Activated naive CD4-positive, alpha-beta T cell treated with anti-CD3 and anti-CD28 coated beads for 36 hours (primary cell): ENCODE results near the gene IFIH1. TPM values are rescaled to one million over a fixed set of nuclear protein-coding genes. Genes with fewer than 3 reads are reported as not detected.

ENCODE experiments used
- CTCF ChIA-PET: fragments of 350-600 bp; sonication (Branson Sonifier 250); formaldehyde crosslinking; loops from one replicate; lab custom pipeline; 2021; ENCODE audit warnings: antibody characterized with exemption; lab: Charles Lee
- DNase-seq: peaks from one replicate; pipeline ENCODE4 v3.0.0-alpha.2; 2020
- H3K27ac Mint-ChIP-seq: one replicate; pipeline ENCODE4 v1.8.0; 2021; ENCODE audit warnings: mild to moderate bottlenecking, mixed read lengths
- H3K27me3 Mint-ChIP-seq: one replicate; pipeline ENCODE4 v1.8.0; 2021; ENCODE audit warnings: low read depth, mixed read lengths
- H3K36me3 Mint-ChIP-seq: one replicate; pipeline ENCODE4 v1.8.0; 2021; ENCODE audit warnings: low read depth, mixed read lengths
- H3K4me1 Mint-ChIP-seq: one replicate; pipeline ENCODE4 v1.8.0; 2021; ENCODE audit warnings: low read depth, mixed read lengths
- H3K4me3 Mint-ChIP-seq: one replicate; pipeline ENCODE4 v1.8.0; 2021; ENCODE audit warnings: mild to moderate bottlenecking, moderate library complexity, mixed read lengths
- H3K9me3 Mint-ChIP-seq: one replicate; pipeline ENCODE4 v1.8.0; 2021; ENCODE audit warnings: mixed read lengths
- intact Hi-C: fragments of 100-400 bp; cut with micrococcal nuclease; formaldehyde crosslinking; loops from one replicate; pipeline ENCODE4 v1.15.1; 2023
- total RNA-seq, 2 experiments: library from RNA; stranded (reverse); gene quantifications; one replicate each; pipeline ENCODE4 v1.2.3, GENCODE V29; 2021

IFIH1 gene
- total RNA-seq, 2 experiments from 2014 or later, result 33.8 to 34.6 TPM

- H3K9me3 Mint-ChIP-seq, result no peaks in the 10 kb centered on the region
- no peak for DNase-seq
- CTCF ChIA-PET, result no interaction called here
- no peak overlapping the region for H3K4me3 Mint-ChIP-seq
- H3K36me3 Mint-ChIP-seq, result no peaks in the 10 kb centered on the region
- peaks cover 11% of the 10 kb centered on the region for H3K27me3 Mint-ChIP-seq
- no peak overlapping the region for H3K27ac Mint-ChIP-seq
- intact Hi-C loops, result no loop called here
- H3K4me1 Mint-ChIP-seq, result peaks cover 7% of the 10 kb centered on the region
Observed at GRCh38 chr2:162256591-162256991, 61.9 kb downstream of the IFIH1 start.

DNA sequence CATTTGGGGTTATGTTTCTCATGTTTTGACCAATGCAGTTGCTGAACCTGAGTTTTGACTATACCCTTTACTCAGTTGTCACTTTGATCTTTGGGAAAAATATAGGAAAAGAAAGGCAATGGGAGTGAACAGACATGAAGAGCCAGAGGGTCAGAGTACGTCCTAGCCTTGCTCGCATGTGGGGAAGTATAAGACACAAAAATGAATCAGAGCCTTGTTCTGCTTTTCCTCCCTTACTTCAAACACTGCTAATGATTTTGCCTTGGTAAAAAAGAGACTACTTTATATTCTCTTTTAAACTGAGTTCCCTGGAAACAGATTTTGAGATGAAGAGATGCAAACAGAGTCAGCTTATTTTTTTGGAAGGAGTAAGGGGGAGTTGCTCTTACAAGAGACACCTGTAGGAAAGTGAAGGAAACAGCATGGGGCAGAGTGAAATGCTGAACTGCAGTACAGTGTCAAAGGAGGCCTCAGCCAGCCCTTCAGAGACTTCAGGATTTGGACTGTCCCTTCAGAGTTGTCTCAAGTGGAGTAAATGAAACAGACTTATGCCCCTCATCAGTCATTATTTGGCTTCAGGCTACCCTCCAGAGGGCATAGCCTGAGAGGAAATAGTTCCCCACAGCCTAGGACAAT, 64.1 kb downstream of the IFIH1 start:
- no peaks in the 10 kb centered on the region for H3K4me1 Mint-ChIP-seq
- CTCF ChIA-PET, result interaction anchor here (0.6 to 1.2 kb wide), 2 partner anchors 34 to 101 kb away, joined by 3 read pairs; no protein-coding TSS in a partner anchor
- no peak for DNase-seq
- no peaks in the 10 kb centered on the region for H3K9me3 Mint-ChIP-seq
- H3K27me3 Mint-ChIP-seq, result peaks cover 11% of the 10 kb centered on the region
- H3K36me3 Mint-ChIP-seq, result no peaks in the 10 kb centered on the region
- no peak overlapping the region for H3K4me3 Mint-ChIP-seq
- H3K27ac Mint-ChIP-seq, result no peak overlapping the region
- intact Hi-C loops, result no loop called here

DNA sequence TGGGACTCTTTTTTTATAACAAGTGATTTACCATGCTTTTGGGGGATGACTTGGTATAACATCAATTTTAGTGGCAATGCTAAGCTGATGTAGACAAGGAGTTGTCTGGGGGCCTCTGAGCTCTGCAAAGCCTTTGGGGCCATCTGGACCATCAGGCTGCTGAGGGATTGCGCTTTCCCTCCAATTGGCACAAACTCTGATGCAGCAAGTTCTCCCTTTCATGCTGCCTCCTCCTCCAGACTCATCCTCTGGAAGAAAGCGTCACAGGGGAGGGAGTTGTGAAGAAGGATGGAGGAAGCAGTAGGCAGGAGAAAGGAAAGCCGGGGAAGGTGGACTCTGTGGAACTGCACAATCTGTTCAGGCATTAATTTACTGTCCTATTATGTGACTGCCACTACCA, 65.0 kb downstream of the IFIH1 start:
- H3K4me3 Mint-ChIP-seq, result no peak overlapping the region
- no peaks in the 10 kb centered on the region for H3K9me3 Mint-ChIP-seq
- peaks cover 4% of the 10 kb centered on the region for H3K27me3 Mint-ChIP-seq
- CTCF ChIA-PET, result no interaction called here
- H3K27ac Mint-ChIP-seq, result no peak overlapping the region
- intact Hi-C loops, result no loop called here
- H3K36me3 Mint-ChIP-seq, result no peaks in the 10 kb centered on the region
- H3K4me1 Mint-ChIP-seq, result no peaks in the 10 kb centered on the region
- DNase-seq, result no peak

GRCh38 chr2:162252153-162252552, 66.3 kb downstream of the IFIH1 start:
- intact Hi-C loops, result no loop called here
- Mint-ChIP-seq H3K4me3 (no peak overlapping the region), H3K27ac (no peak overlapping the region), H3K27me3 (peaks cover 4% of the 10 kb centered on the region), H3K36me3 (no peaks in the 10 kb centered on the region), H3K9me3 (no peaks in the 10 kb centered on the region), H3K4me1 (no peaks in the 10 kb centered on the region)
- no peak for DNase-seq
- CTCF ChIA-PET, result interaction anchor here (0.6 kb wide), 1 partner anchor 169 kb away, joined by 6 read pairs; no protein-coding TSS in a partner anchor

DNA sequence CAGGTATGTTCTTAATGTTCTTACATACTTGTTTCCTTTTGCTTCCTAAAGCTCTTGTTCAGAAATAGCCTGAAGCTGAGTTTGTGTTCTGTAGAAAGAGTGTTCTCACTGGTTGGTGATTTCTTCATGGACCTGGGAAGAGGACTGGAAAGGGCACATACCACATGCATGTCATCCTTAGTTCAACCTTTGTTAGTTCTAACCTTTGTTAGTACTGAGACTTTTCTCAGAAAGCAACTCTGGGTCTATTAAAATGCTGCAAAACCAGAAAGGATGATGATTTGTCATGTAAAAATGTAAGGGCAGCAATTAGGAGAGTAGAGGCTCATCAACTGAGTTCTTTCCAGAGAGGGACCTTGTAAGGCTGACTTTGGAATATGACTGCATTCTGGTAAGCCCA, 72.7 kb downstream of the IFIH1 start:
- H3K9me3 Mint-ChIP-seq, result no peaks in the 10 kb centered on the region
- H3K27me3 Mint-ChIP-seq, result peaks cover 6% of the 10 kb centered on the region
- no peaks in the 10 kb centered on the region for H3K36me3 Mint-ChIP-seq
- intact Hi-C loops, result no loop called here
- H3K4me3 Mint-ChIP-seq, result no peak overlapping the region
- no peak for DNase-seq
- H3K27ac Mint-ChIP-seq, result no peak overlapping the region
- CTCF ChIA-PET, result interaction anchor here (1.6 kb wide), 1 partner anchor 24 kb away, joined by 3 read pairs; no protein-coding TSS in a partner anchor
- H3K4me1 Mint-ChIP-seq, result no peaks in the 10 kb centered on the region

GRCh38 chr2:162245061-162245460, 73.4 kb downstream of the IFIH1 start:
- H3K36me3 Mint-ChIP-seq, result no peaks in the 10 kb centered on the region
- no peak overlapping the region for H3K27ac Mint-ChIP-seq
- CTCF ChIA-PET, result interaction anchor here (1.6 kb wide), 1 partner anchor 23 kb away, joined by 3 read pairs; no protein-coding TSS in a partner anchor
- H3K9me3 Mint-ChIP-seq, result no peaks in the 10 kb centered on the region
- H3K4me1 Mint-ChIP-seq, result no peaks in the 10 kb centered on the region
- intact Hi-C loops, result no loop called here
- H3K27me3 Mint-ChIP-seq, result peaks cover 11% of the 10 kb centered on the region
- no peak for DNase-seq
- no peak overlapping the region for H3K4me3 Mint-ChIP-seq

- Mint-ChIP-seq H3K4me1 (no peaks in the 10 kb centered on the region), H3K27ac (no peak overlapping the region), H3K9me3 (no peaks in the 10 kb centered on the region), H3K36me3 (no peaks in the 10 kb centered on the region), H3K4me3 (no peak overlapping the region), H3K27me3 (peaks cover 14% of the 10 kb centered on the region)
- CTCF ChIA-PET, result no interaction called here
- DNase-seq, result no peak
- intact Hi-C loops, result no loop called here
Observed at GRCh38 chr2:162244541-162245031, 73.9 kb downstream of the IFIH1 start.

DNA sequence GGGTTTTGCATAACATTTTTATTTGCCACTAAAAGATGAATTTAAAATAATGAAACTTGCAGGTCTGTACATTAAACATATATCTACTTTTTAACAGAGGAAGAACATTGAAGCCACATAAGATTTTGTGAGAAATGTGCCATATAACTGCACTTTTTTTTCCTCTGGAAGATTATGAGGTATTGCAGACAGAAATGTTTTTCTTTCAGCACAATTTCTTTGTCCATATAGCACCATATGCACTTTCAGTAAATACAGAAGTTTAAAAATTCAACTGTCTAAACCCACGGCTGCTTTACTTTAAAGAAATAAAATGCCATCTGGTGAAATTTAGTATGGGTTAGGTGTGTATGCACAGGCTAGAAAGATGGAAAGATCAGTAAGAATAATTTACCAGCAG, 74.8 kb downstream of the IFIH1 start:
- peaks cover 14% of the 10 kb centered on the region for H3K27me3 Mint-ChIP-seq
- no peaks in the 10 kb centered on the region for H3K36me3 Mint-ChIP-seq
- intact Hi-C loops, result no loop called here
- DNase-seq, result no peak
- no peak overlapping the region for H3K27ac Mint-ChIP-seq
- H3K9me3 Mint-ChIP-seq, result no peaks in the 10 kb centered on the region
- no peak overlapping the region for H3K4me3 Mint-ChIP-seq
- CTCF ChIA-PET, result no interaction called here
- H3K4me1 Mint-ChIP-seq, result no peaks in the 10 kb centered on the region

- Mint-ChIP-seq H3K9me3 (no peaks in the 10 kb centered on the region), H3K27ac (no peak within 1 kb of the TSS), H3K36me3 (no peaks in the 10 kb centered on the region), H3K4me1 (no peaks in the 10 kb centered on the region), H3K4me3 (no peak within 1 kb of the TSS), H3K27me3 (peaks cover 14% of the 10 kb centered on the region)
- no peak for DNase-seq
- CTCF ChIA-PET, result no interaction called here
- intact Hi-C loops, result no loop called here
Observed at GRCh38 chr2:162243294-162243693, 75.2 kb downstream of the IFIH1 start, which contains the start of gene FAP. Gene FAP (minus strand): TSS chr2:162243445. CDS start chr2:162243327, 118 bp downstream.

DNA sequence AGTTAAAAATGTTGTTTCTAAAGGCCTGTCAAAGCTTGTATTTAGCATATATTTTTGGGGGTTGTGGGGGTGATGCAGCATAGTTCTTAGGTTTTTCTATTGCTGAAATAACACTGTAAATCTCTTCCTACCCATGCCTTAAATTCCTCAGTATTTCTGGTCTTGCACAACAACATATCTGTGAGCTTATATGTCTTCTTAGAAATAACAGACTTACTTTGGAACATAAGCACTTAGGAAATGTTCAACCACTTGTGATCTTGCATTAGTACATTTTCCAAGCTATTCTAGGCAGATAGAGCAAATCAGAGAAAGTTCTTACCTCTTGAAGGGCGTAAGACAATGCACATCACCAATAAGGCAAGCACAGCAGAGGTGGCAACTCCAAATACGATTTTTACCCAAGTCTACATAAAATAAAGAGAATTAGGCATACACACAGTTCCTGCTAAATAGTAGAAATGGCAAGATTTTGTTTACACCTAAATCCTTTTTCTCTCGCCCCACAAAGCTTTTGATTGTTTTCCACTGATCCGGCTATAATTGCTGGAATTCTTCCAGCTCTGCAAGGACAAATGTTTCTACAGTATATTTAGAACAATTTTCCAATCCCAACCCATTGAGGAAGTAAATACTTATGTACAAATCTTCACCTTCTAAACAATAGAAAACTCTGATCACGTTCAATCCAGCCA, 75.8 kb downstream of the IFIH1 start:
- intact Hi-C loops, result no loop called here
- Mint-ChIP-seq H3K4me1 (no peaks in the 10 kb centered on the region), H3K36me3 (no peaks in the 10 kb centered on the region), H3K27me3 (peaks cover 16% of the 10 kb centered on the region), H3K4me3 (no peak overlapping the region), H3K27ac (no peak overlapping the region), H3K9me3 (no peaks in the 10 kb centered on the region)
- DNase-seq, result no peak
- CTCF ChIA-PET, result no interaction called here

GRCh38 chr2:162241571-162241970, 76.9 kb downstream of the IFIH1 start:
- no peak for DNase-seq
- Mint-ChIP-seq H3K27ac (no peak overlapping the region), H3K9me3 (no peaks in the 10 kb centered on the region), H3K27me3 (peaks cover 15% of the 10 kb centered on the region), H3K4me3 (no peak overlapping the region), H3K4me1 (no peaks in the 10 kb centered on the region), H3K36me3 (no peaks in the 10 kb centered on the region)
- intact Hi-C loops, result no loop called here
- CTCF ChIA-PET, result interaction anchor here (0.5 to 1.0 kb wide), 2 partner anchors 12 to 61 kb away, joined by 3 read pairs; no protein-coding TSS in a partner anchor

DNA sequence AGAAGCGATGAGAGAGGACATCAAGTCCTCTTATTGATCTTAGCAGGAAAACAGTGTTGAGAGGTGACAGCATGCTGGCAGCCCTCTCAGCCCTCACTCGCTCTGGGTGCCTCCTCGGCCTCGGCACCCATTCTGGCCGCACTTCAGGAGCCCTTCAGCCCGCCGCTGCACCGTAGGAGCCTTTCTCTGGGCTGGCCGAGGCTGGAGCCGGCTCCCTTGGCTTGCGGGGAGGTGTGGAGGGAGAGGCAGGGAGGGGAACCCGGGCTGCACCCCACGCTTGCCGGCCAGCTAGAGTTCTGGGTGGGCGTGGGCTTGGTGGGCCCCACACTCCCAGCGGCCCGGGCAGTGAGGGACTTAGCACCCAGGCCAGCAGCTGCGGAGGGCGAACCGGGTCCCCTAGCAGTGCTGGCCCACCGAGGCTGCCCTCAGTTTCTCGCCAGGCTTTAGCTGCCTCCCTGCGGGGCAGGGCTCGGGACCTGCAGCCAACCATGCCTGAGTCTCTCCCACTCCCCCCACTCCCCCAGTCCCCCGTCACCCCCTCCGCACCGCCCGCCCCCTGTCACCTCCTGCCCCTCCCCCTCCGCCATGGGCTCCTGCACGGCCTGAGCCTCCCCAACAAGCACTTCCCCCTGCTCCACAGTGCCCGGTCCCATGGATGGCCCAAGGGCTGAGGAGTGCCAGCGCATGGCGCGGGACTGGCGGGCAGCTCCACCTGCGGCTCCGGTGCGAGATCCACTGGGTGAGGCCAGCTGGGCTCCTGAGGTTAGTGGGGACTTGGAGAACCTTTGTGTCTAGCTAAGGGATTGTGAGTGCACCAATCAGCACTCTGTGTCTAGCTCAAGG, 83.6 kb downstream of the IFIH1 start:
- Mint-ChIP-seq H3K9me3 (no peaks in the 10 kb centered on the region), H3K4me3 (no peak overlapping the region), H3K4me1 (no peaks in the 10 kb centered on the region), H3K36me3 (no peaks in the 10 kb centered on the region), H3K27ac (no peak overlapping the region), H3K27me3 (peaks cover 8% of the 10 kb centered on the region)
- CTCF ChIA-PET, result no interaction called here
- intact Hi-C loops, result no loop called here
- no peak for DNase-seq
